ENCODE data around the gene TET1. TPM values are rescaled to one million over a fixed set of nuclear protein-coding genes. Genes with fewer than 3 reads are reported as not detected.
"Not testable (repeated sequence)": the region's sequence is repeated elsewhere in the genome, so short reads cannot be mapped to it uniquely, and the experiment has no call there.

TET1 gene
- total RNA-seq, 2 donors from 2014 or later: 1.6 to 3.6 TPM

- no peak for DNase-seq
- ATAC-seq: no peak
- peaks cover 8% of the 10 kb centered on the region for H3K4me1 ChIP-seq
- H3K27me3 ChIP-seq: no peaks in the 10 kb centered on the region
- no peaks in the 10 kb centered on the region for H3K9me3 ChIP-seq
- 0 to 15% methylated on average over 1 of the region's 1 CpG for WGBS, 2 donors
- H3K27ac ChIP-seq: no peak overlapping the region
- H3K36me3 ChIP-seq (replicated peaks in 1 of 2; ENCODE audit: insufficient read depth in 1 of 2, low read depth in 2 of 2): no peaks in the 10 kb centered on the region
- TF ChIP-seq POLR2A (IDR thresholded peaks at IDR 0.05) (no peak), CTCF (IDR thresholded peaks at IDR 0.05) (no peak)
- intact Hi-C loops (cut with DNase I): no loop called here
- H3K4me3 ChIP-seq: no peak overlapping the region
Measured at GRCh38 chr10:68618234-68618633, 58.1 kb downstream of the TET1 start.

- no peak for ATAC-seq
- Histone ChIP-seq H3K4me3 (no peak overlapping the region), H3K9me3 (no peaks in the 10 kb centered on the region), H3K27me3 (no peaks in the 10 kb centered on the region), H3K4me1 (peaks cover 8% of the 10 kb centered on the region), H3K36me3 (replicated peaks in 1 of 2; ENCODE audit: insufficient read depth in 1 of 2, low read depth in 2 of 2) (no peaks in the 10 kb centered on the region), H3K27ac (no peak overlapping the region)
- DNase-seq: no peak
- intact Hi-C loops (cut with DNase I): no loop called here
- 89 to 92% methylated on average over 3 of the region's 3 CpGs for WGBS, 2 donors
- TF ChIP-seq POLR2A (IDR thresholded peaks at IDR 0.05) (no peak), CTCF (IDR thresholded peaks at IDR 0.05) (no peak)
Measured at GRCh38 chr10:68619595-68619994, 59.5 kb downstream of the TET1 start.

GRCh38 chr10:68625316-68625921, 65.3 kb downstream of the TET1 start:
- no peak for ATAC-seq
- 55 to 57% methylated on average over 4 of the region's 4 CpGs for WGBS, 2 donors
- intact Hi-C loops (cut with DNase I): no loop called here
- no peaks in the 10 kb centered on the region for H3K4me1 ChIP-seq
- H3K27me3 ChIP-seq: no peaks in the 10 kb centered on the region
- DNase-seq: no peak
- no peak for TF ChIP-seq POLR2A (IDR thresholded peaks at IDR 0.05)
- TF ChIP-seq CTCF (IDR thresholded peaks at IDR 0.05): no peak
- no peak overlapping the region for H3K27ac ChIP-seq
- H3K36me3 ChIP-seq (replicated peaks in 1 of 2; ENCODE audit: insufficient read depth in 1 of 2, low read depth in 2 of 2): no peaks in the 10 kb centered on the region
- no peak overlapping the region for H3K4me3 ChIP-seq
- no peaks in the 10 kb centered on the region for H3K9me3 ChIP-seq

GRCh38 chr10:68628576-68629127, 68.5 kb downstream of the TET1 start:
- no peaks in the 10 kb centered on the region for H3K27me3 ChIP-seq
- H3K4me3 ChIP-seq: no peak overlapping the region
- ATAC-seq: no peak
- WGBS, 2 donors: 81 to 89% methylated on average over 5 of the region's 6 CpGs
- H3K27ac ChIP-seq: no peak overlapping the region
- no peaks in the 10 kb centered on the region for H3K36me3 ChIP-seq (replicated peaks in 1 of 2; ENCODE audit: insufficient read depth in 1 of 2, low read depth in 2 of 2)
- DNase-seq: no peak
- intact Hi-C loops (cut with DNase I): no loop called here
- no peaks in the 10 kb centered on the region for H3K4me1 ChIP-seq
- H3K9me3 ChIP-seq: no peaks in the 10 kb centered on the region
- TF ChIP-seq CTCF (IDR thresholded peaks at IDR 0.05): no peak
- no peak for TF ChIP-seq POLR2A (IDR thresholded peaks at IDR 0.05)

- H3K36me3 ChIP-seq (replicated peaks in 1 of 2; ENCODE audit: insufficient read depth in 1 of 2, low read depth in 2 of 2); H3K27me3 ChIP-seq; H3K4me1 ChIP-seq; H3K27ac ChIP-seq; intact Hi-C loops (cut with DNase I); DNase-seq; ATAC-seq; H3K9me3 ChIP-seq; H3K4me3 ChIP-seq: not testable (repeated sequence)
- WGBS, 2 donors: 93 to 94% methylated on average over 10 of the region's 10 CpGs
Measured at GRCh38 chr10:68632271-68632560, 72.1 kb downstream of the TET1 start.
